Heart left ventricle (tissue), 16 donors: ENCODE measurements around the gene ZFAND3. TPM values are rescaled to one million over a fixed set of nuclear protein-coding genes. Genes with fewer than 3 reads are reported as not detected.

Experiments used
- ATAC-seq, 4 donors: fragments of 200-7000 bp; cut with Tn5 transposase; one replicate each; pipeline ENCODE4 v1.9.1; 2020 to 2022; ENCODE audit warnings: moderate library complexity in 4 of 4, mild to moderate bottlenecking in 3 of 4, moderate number of reproducible peaks in 1 of 4
- DNase-seq, 5 donors: peaks; one replicate each; pipeline ENCODE4 v3.0.0-alpha.2; 2020
- H3K27ac ChIP-seq, 12 donors: fragments of 200-600 bp; sonication (generic) in 4 of 12; one replicate each; pipeline versions ENCODE4 v1.5.0 to v1.8.0; 2016 to 2022; ENCODE audit warnings: mild to moderate bottlenecking in 2 of 12
- H3K27me3 ChIP-seq, 9 donors: fragments of 200-600 bp; sonication (generic) in 2 of 9; one replicate each; pipeline versions ENCODE4 v1.5.1 to v1.8.0; 2016 to 2022; ENCODE audit warnings: mild to moderate bottlenecking in 3 of 9
- H3K36me3 ChIP-seq, 9 donors: fragments of 200-600 bp; sonication (generic) in 2 of 9; one replicate each; pipeline versions ENCODE4 v1.5.0 to v1.8.0; 2018 to 2022; ENCODE audit warnings: mild to moderate bottlenecking in 2 of 9
- H3K4me1 ChIP-seq, 12 donors: fragments of 200-600 bp; sonication (generic) in 4 of 12; one replicate each; pipeline versions ENCODE4 v1.5.0 to v1.8.0; 2016 to 2022; ENCODE audit warnings: mild to moderate bottlenecking in 3 of 12
- H3K4me3 ChIP-seq, 12 donors: fragments of 200-600 bp; sonication (generic) in 4 of 12; one replicate each; pipeline versions ENCODE4 v1.5.0 to v1.8.0; 2017 to 2022; ENCODE audit warnings: mild to moderate bottlenecking in 9 of 12, moderate library complexity in 4 of 12
- H3K9me3 ChIP-seq, 12 donors: fragments of 200-600 bp; sonication (generic) in 4 of 12; one replicate each; pipeline versions ENCODE4 v1.5.0 to v1.8.0; 2016 to 2022; ENCODE audit warnings: mild to moderate bottlenecking in 1 of 12
- POLR2A ChIP-seq, 2 donors: fragments of 450-650 bp; IDR thresholded peaks; one replicate each; pipeline ENCODE4 v1.6.1; 2017; ENCODE audit warnings: antibody characterized with exemption in 2 of 2, mild to moderate bottlenecking in 2 of 2, moderate library complexity in 2 of 2
- WGBS, 4 donors: extraction: QIAGEN DNeasy Blood & Tissue Kit in 2 of 4; methylation state at CpG; one replicate each; pipeline versions ENCODE4 v1.1.5 to v1.1.7; 2013 to 2018; 5-methylcytosine and 5-hydroxymethylcytosine counted together
- intact Hi-C, 10 donors: fragments of 100-400 bp; cut with DNase I; formaldehyde crosslinking; loops; one replicate each; pipeline versions ENCODE4 v1.11.1 to v1.14.2; 2022
- polyA plus RNA-seq, 2 donors: library from polyadenylated mRNA; stranded (reverse); fragments of 200-250 nt; gene quantifications; one replicate each; pipeline ENCODE4 v1.2.3, GENCODE V29; 2013
- total RNA-seq, 9 donors: library from RNA; depleted of rRNA in 2 of 9; stranded (reverse); fragments of >200 nt in 2 of 9; fragmentation: NEBNext Ultra II Directional in 3 of 9; extraction: Animal tissue kit (Norgen Biotek cat#: 25700) in 3 of 9; gene quantifications; one replicate each; pipeline versions ENCODE4 v1.1.0 to v1.2.4, GENCODE V29; 2016 to 2023
- TF ChIP-seq, protein P1 (sequence below), 12 donors: fragments of 200-600 bp; sonication (generic) in 4 of 12; IDR thresholded peaks; one replicate each; pipeline versions ENCODE4 v1.5.0 to v1.8.0; 2018 to 2022; ENCODE audit warnings: antibody characterized with exemption in 12 of 12, mild to moderate bottlenecking in 5 of 12
- donor health status: ischemic (EF 13 %, LVEDD 7.1; RV severe dilation, severe dysfunction).
- donor health status: healthy with polysubstance abuse.
- donor health status: DM: no; HTN: yes; CAD: no.
- donor health status: DM: no; HTN: no; CAD: no.
- donor health status: ischemic (EF 25% LVEDD 6.9; RV normal size, moderate dysfunction).
- donor health status: ischemic (EF 25% LVEDD 5.7; RV mildly dilated, moderate dysfunction).
- donor health status: healthy.
- donor health status: DM: yes; HTN: yes; CAD: no.
- donor health status: ischemic (EF 35%, LVEDD 5.7; RV mildly dilated, moderate dysfunction).
- donor health status: nonischemic (EF 11% LVEDD 7.7; RV severe dilation, severe dysfunction).
- donor health status: DM: yes; HTN: yes; CAD: no.
- donor health status: PGD.
- donor health status: ischemic (EF 29% LVEDD 5.4; RV normal size, mild dysfunction).
- donor health status: nonischemic (EF 23%, LVEDD 6.1; RV moderate dilation, normal function).

The ZFAND3 gene
- total and polyA plus RNA-seq, 11 donors: 29.1 to 114 (median 88.2) TPM

GRCh38 chr6:37928217-37928616, 108.7 kb downstream of the ZFAND3 start:
- Histone ChIP-seq H3K4me3 (no peak overlapping the region), H3K27ac (no peak overlapping the region), H3K9me3 (no peaks in the 10 kb centered on the region), H3K4me1 (peaks cover 0 to 40% (median 10%) of the 10 kb centered on the region in 12 donors), H3K36me3 (no peaks in the 10 kb centered on the region), H3K27me3 (no peaks in the 10 kb centered on the region)
- intact Hi-C loops: no loop called here
- no peak for DNase-seq
- TF ChIP-seq, protein P1, sequence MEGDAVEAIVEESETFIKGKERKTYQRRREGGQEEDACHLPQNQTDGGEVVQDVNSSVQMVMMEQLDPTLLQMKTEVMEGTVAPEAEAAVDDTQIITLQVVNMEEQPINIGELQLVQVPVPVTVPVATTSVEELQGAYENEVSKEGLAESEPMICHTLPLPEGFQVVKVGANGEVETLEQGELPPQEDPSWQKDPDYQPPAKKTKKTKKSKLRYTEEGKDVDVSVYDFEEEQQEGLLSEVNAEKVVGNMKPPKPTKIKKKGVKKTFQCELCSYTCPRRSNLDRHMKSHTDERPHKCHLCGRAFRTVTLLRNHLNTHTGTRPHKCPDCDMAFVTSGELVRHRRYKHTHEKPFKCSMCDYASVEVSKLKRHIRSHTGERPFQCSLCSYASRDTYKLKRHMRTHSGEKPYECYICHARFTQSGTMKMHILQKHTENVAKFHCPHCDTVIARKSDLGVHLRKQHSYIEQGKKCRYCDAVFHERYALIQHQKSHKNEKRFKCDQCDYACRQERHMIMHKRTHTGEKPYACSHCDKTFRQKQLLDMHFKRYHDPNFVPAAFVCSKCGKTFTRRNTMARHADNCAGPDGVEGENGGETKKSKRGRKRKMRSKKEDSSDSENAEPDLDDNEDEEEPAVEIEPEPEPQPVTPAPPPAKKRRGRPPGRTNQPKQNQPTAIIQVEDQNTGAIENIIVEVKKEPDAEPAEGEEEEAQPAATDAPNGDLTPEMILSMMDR (IDR thresholded peaks at IDR 0.05): no peak
- no peak for TF ChIP-seq POLR2A (IDR thresholded peaks at IDR 0.05)
- no peak for ATAC-seq
- 70 to 84% (median 81%) methylated on average over 4 of the region's 4 CpGs for WGBS, 4 donors

- Histone ChIP-seq H3K27me3 (no peaks in the 10 kb centered on the region), H3K4me3 (no peak overlapping the region), H3K4me1 (peaks cover 0 to 40% (median 10%) of the 10 kb centered on the region in 12 donors), H3K9me3 (no peaks in the 10 kb centered on the region), H3K27ac (no peak overlapping the region), H3K36me3 (no peaks in the 10 kb centered on the region)
- intact Hi-C loops: no loop called here
- TF ChIP-seq, protein P1 (IDR thresholded peaks at IDR 0.05): no peak
- no peak for TF ChIP-seq POLR2A (IDR thresholded peaks at IDR 0.05)
- DNase-seq (no peak), ATAC-seq (no peak)
- WGBS, 4 donors: 90 to 93% (median 92%) methylated on average over 4 of the region's 4 CpGs
Measured at GRCh38 chr6:37930288-37930971, 110.9 kb downstream of the ZFAND3 start.

DNA sequence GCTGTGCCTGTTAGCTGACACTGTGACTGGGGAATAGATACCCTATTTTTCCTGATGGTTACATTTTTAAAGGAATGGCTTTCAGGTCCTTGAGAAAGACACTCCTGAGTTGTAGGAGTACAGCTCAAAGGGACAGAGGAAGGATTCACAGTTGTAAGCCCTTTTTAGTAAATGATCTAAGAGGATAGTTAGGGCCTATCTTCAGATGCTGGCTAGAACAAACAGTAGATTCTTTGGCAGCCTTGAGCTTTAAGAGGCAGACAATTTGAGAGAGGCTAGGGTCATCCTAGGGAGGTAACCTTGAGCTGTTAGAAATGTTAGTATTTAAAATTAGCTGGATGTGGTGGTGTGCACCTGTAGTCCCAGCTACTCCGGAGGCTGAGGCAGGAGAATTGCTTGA, 111.5 kb downstream of the ZFAND3 start:
- Histone ChIP-seq H3K4me1 (peaks cover 0 to 47% (median 10%) of the 10 kb centered on the region in 12 donors), H3K27ac (peak overlapping the region in 1 of 12 donors; percentile 19)
- WGBS, 4 donors: 82 to 100% (median 98%) methylated on average over 1 of the region's 1 CpG

DNA sequence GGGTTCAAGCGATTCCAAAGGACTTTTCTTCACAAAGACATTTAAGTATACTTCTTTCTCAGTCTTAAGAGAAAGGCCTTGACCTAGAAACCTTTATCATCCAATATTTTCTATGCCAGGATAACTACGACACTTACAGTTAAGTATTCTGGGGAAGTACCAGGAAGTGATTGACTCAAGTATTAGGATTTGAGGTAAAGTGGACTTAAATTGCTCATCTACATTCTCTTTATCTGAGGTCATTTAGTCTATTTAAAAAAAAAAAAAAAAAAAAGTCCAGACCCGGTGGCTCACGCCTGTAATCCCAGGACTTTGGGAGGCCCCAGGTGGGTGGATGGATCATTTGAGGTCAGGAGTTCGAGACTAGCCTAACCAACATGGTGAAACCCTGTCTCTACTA, 114.7 kb downstream of the ZFAND3 start:
- H3K27ac ChIP-seq: no peak overlapping the region
- intact Hi-C loops: no loop called here
- no peaks in the 10 kb centered on the region for H3K27me3 ChIP-seq
- H3K36me3 ChIP-seq: no peaks in the 10 kb centered on the region
- TF ChIP-seq POLR2A (IDR thresholded peaks at IDR 0.05): no peak
- H3K4me1 ChIP-seq: peaks cover 0 to 37% (median 16%) of the 10 kb centered on the region in 12 donors
- H3K4me3 ChIP-seq: no peak overlapping the region
- DNase-seq (no peak), ATAC-seq (no peak)
- 93 to 97% (median 96%) methylated on average over 5 of the region's 5 CpGs for WGBS, 4 donors
- no peaks in the 10 kb centered on the region for H3K9me3 ChIP-seq

More for the DNA sequence above, 111.5 kb downstream of the ZFAND3 start:
- no peak for TF ChIP-seq POLR2A (IDR thresholded peaks at IDR 0.05)
- TF ChIP-seq, protein P1 (IDR thresholded peaks at IDR 0.05): no peak
- H3K4me3 ChIP-seq: no peak overlapping the region
- intact Hi-C loops: no loop called here
- ATAC-seq (peak in 2 of 4 donors; percentile 38 to 63), DNase-seq (no peak)
- no peaks in the 10 kb centered on the region for H3K36me3 ChIP-seq
- no peaks in the 10 kb centered on the region for H3K9me3 ChIP-seq
- H3K27me3 ChIP-seq: no peaks in the 10 kb centered on the region
